GM21619 (cell line): ENCODE measurements around the gene ACAP1.
"Not testable (repeated sequence)": the region's sequence is repeated elsewhere in the genome, so short reads cannot be mapped to it uniquely, and the experiment has no call there.

ENCODE experiments used
- ATAC-seq: cut with Tn5 transposase; IDR thresholded peaks from one replicate; pipeline ENCODE4 v1.9.1; 2021; ENCODE audit not compliant: unreplicated experiment

Gene ACAP1

GRCh38 chr17:7354262-7354843 lies 18.0 kb downstream of the ACAP1 start:
- ATAC-seq, result no peak

GRCh38 chr17:7355053-7355452 lies 18.7 kb downstream of the ACAP1 start, which contains the start of gene TMEM95:
Gene TMEM95 (plus strand): TSS chr17:7355156. CDS start chr17:7355205, 49 bp downstream.
- ATAC-seq, result no peak

- no peak for ATAC-seq
Observed at GRCh38 chr17:7355573-7355972, 19.2 kb downstream of the ACAP1 start.

GRCh38 chr17:7356072-7356549 lies 19.8 kb downstream of the ACAP1 start:
- no peak for ATAC-seq

GRCh38 chr17:7356756-7357155 lies 20.4 kb downstream of the ACAP1 start:
- ATAC-seq, result no peak

GRCh38 chr17:7357381-7357780 lies 21.1 kb downstream of the ACAP1 start:
- no peak for ATAC-seq

DNA sequence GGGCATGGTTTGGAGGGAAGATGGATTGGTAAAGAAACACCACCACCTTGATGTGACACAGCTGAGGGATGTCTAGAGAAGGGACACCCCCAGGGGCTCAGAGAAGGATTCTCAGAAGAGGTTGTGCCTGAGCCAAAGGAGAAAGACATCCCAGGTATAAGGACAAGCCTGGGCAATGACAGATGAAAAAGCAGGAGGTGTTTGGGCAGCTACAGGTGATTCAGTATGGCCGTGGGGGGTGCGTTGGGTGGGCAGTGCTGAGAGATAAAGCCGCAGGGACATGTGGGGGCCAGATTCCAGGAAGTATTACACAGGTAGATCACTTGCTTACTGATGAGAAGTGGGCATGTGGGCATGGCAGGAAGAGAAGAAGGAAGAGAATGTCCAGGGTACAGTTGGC lies 25.6 kb downstream of the ACAP1 start:
- ATAC-seq, result no peak

- ATAC-seq, result no peak
Observed at GRCh38 chr17:7363311-7363710, 27.0 kb downstream of the ACAP1 start.

- ATAC-seq, result not testable (repeated sequence)
Observed at GRCh38 chr17:7365963-7366362, 29.6 kb downstream of the ACAP1 start.

DNA sequence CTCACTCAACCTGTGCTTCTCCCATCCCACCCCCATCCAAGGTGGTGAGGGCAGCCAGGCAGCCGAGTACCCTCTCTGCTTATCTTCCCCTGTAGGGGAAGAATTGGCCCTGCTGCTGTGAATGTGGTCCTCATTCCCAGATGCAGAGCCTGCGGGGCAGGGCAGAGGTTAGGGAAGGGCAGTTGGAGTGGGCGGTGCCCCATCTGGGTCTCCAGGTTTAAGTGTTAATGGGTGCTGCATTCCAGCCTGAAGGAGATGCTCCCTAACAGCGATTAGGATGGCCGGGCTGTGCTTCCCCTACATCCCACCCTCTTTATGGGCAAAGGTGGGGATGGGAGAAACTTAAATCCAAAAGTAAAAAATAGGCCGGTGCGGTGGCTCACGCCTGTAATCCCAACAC lies 30.8 kb downstream of the ACAP1 start:
- ATAC-seq, result no peak

GRCh38 chr17:7367918-7368598 lies 31.7 kb downstream of the ACAP1 start:
- ATAC-seq, result no peak

- not testable (repeated sequence) for ATAC-seq
Observed at GRCh38 chr17:7368599-7368994, 32.3 kb downstream of the ACAP1 start.

GRCh38 chr17:7369825-7370224 lies 33.5 kb downstream of the ACAP1 start:
- ATAC-seq, result no peak

DNA sequence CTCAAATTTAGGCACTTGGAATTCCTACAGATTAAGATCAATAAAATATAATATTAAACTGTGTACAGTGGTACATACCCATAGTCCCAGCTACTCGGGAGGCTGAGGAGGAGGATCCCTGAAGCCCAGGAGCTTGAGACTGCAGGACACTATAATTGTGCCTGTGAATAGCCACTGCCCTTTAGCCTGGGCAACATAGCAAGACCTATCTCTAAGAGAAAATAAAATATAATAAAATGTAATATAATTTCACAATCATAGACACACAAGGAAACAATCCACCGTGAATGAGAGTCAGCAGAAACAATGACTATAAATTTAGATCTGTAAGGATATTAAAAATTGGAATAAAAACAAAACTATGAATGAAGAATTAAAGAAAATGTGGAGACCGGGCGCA lies 34.5 kb downstream of the ACAP1 start:
- ATAC-seq, result no peak

DNA sequence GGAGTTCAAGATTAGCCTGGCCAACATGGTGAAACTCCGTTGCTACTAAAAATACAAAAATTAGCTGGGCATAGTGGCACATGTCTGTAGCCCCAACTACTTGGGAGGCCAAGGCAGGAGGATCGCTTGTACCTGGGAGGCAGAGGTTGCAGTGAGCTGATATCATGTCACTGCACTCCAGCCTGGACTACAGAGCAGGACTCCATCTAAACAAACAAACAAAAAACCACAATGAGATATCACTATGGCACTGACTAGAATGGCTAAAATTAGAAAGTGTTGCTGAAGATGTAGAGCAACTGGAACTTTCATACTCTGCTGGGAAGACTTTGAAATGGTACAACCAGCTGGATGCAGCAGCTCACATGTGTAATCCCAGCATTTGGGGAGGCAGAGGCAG lies 38.0 kb downstream of the ACAP1 start:
- no peak for ATAC-seq

GRCh38 chr17:7379134-7379533 lies 42.8 kb downstream of the ACAP1 start:
- ATAC-seq, result no peak

GRCh38 chr17:7380321-7380720 lies 44.0 kb downstream of the ACAP1 start:
- ATAC-seq, result no peak

DNA sequence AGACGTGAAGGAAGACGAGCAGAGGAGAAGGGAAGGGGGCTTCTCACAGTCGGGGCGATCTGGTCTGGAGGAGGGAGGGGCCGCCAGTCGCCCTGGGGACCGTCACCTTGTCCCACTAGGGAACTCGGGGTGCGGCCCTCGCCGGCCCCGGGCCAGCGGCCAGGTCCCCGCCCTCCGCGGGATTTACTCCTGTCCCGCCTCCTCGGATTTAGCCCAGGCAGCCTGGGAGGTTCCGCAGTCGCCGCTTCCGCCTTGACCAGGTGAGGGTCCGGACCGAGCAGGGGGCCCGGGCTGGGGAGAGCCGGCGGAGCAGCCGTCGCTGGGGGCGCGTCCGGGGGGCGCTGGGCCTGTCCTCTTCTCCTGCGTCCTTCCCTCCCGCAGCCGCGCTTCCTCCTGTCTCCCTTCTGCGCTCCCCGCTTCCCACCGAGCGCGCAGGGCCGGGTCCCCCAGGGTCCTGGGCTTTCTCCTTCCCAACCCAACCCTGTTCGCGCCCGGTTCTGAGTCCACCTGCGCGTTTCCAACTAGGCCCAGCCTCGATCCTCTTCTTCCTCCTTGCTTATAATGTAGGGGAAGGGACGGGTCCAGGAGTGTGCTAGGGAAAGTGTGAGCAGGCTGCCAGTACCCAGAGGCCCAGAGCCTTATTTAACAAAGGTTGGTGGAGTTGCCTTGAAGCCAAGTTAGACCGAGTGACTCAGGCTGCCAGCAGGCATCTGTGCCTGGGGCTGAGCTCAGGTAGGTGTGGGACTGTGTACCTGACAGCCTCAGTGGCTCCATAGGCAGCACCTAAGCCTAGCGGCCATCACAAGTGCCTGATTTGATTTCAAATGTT lies 44.7 kb downstream of the ACAP1 start, which contains the start of gene TNK1:
TSS of gene TNK1 (plus strand) at position 235 of the 829 bp plus-strand sequence. CDS start 1,838 bp downstream, outside the sequence.
- ATAC-seq, result no peak

DNA sequence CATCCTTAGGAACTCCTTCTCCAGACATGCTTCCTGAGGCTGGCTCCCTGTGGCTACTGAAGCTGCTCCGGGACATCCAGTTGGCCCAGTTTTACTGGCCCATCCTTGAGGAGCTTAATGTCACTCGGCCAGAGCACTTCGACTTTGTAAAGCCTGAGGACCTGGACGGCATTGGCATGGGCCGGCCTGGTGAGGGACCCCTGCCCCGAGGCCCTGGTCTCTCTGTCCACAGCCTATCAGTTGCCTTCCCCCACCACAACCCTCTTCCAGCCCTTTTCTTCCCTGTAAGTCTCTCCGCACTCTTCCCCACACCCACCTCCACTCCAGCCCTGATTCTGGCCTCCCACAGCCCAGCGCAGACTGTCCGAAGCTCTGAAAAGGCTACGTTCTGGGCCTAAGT lies 46.6 kb downstream of the ACAP1 start:
- ATAC-seq, result no peak

- no peak for ATAC-seq
Observed at GRCh38 chr17:7383371-7383741, 47.0 kb downstream of the ACAP1 start.

DNA sequence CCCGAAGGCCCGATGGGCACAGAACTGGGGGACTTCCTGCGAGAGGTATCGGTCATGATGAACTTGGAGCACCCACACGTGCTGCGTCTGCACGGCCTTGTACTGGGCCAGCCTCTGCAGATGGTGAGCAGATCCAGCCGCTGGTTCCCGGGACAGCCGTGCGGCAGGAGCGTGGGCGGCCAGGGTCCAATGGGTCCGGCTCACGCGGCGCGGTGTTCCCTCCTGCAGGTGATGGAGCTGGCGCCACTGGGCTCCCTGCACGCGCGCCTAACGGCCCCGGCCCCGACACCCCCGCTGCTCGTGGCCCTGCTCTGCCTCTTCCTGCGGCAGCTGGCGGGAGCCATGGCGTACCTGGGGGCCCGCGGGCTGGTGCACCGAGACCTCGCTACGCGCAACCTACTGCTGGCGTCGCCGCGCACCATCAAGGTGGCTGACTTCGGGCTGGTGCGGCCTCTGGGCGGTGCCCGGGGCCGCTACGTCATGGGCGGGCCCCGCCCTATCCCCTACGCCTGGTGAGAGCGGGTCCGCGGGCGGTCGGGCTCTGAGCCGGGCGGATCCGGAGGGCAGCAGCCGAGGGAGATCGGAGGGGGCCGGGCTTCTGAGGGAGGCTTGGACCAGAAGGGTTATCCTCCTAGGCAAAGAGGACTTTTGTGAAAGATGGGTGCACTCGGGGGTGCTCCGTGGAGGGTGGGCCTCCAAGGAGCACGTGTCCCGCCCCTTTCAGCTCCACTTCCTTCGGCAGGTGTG lies 47.6 kb downstream of the ACAP1 start:
- ATAC-seq, result no peak
